HL-60 (cell line): ENCODE measurements around the gene NDUFA11.

Experiments used
- POLR2AphosphoS5 ChIP-seq: IDR thresholded peaks from 2 replicates; pipeline ENCODE4 v1.6.1; 2012; ENCODE audit warnings: low read depth
- TF ChIP-seq, protein P1 (sequence below): IDR thresholded peaks from one replicate; pipeline ENCODE4 v1.5.1; 2011; ENCODE audit warnings: low read length, control low read depth, inconsistent platforms; ENCODE audit not compliant: insufficient read depth

DNA sequence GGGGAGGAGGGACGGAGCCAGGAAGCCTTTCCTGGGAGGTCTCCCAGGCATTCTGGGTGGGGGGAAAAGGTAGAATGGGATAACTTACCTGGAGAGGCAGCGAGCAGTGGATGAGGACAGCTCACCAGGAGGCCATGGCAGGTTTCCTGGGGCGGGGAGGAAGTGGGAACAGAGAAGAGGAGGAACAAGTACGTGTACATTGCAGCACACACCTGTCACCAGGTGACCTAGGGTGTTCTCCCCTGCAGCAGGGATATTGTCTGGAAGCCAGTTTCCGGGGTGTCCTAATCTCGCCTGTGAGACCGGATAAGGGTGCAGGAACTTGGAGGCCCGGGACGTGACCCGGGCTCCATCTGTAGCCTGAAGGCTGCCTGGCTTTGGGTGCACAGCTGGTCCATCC, 52.3 kb downstream of the NDUFA11 start, which contains the start of gene FUT3:
- TF ChIP-seq, protein P1, sequence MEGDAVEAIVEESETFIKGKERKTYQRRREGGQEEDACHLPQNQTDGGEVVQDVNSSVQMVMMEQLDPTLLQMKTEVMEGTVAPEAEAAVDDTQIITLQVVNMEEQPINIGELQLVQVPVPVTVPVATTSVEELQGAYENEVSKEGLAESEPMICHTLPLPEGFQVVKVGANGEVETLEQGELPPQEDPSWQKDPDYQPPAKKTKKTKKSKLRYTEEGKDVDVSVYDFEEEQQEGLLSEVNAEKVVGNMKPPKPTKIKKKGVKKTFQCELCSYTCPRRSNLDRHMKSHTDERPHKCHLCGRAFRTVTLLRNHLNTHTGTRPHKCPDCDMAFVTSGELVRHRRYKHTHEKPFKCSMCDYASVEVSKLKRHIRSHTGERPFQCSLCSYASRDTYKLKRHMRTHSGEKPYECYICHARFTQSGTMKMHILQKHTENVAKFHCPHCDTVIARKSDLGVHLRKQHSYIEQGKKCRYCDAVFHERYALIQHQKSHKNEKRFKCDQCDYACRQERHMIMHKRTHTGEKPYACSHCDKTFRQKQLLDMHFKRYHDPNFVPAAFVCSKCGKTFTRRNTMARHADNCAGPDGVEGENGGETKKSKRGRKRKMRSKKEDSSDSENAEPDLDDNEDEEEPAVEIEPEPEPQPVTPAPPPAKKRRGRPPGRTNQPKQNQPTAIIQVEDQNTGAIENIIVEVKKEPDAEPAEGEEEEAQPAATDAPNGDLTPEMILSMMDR: no peak
- TF ChIP-seq POLR2AphosphoS5: no peak
